Measurements from ENCODE around the gene KCNN2. TPM values are rescaled to one million over a fixed set of nuclear protein-coding genes. Genes with fewer than 3 reads are reported as not detected.

KCNN2 gene
- not detected for total RNA-seq

DNA sequence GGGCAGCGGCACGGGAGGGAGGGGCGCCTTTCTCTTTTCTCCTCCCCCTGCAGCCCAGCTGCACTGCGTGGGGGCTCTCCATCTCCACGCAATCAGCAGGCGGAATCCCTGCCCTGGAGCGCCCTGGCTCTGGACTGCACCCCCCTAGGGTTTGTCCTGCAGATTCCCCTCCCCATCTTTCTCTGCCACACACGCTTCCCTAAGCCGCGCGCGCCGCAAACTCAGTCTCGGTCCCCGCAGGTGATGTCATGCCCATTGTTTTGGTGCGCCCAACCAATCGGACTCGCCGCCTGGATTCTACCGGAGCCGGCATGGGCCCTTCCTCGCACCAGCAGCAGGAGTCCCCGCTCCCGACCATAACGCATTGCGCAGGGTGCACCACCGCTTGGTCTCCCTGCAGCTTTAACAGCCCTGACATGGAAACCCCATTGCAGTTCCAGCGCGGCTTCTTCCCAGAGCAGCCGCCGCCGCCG lies at the start of gene KCNN2:
KCNN2 (plus strand) TSS at position 347 of the 473 bp plus-strand sequence; CDS start at position 417, 70 bp downstream.
- H3K36me3 Mint-ChIP-seq = no peaks in the 10 kb centered on the region
- H3K27me3 Mint-ChIP-seq = peaks cover 61% of the 10 kb centered on the region
- POLR2A ChIA-PET = no interaction called here
- ATAC-seq (ENCODE audit: low read depth) = no peak
- peak; percentile 26 for DNase-seq
- H3K27ac Mint-ChIP-seq = no peak within 1 kb of the TSS
- H3K4me3 Mint-ChIP-seq = no peak within 1 kb of the TSS
- no peaks in the 10 kb centered on the region for H3K9me3 Mint-ChIP-seq
- H3K4me1 Mint-ChIP-seq = peaks cover 3% of the 10 kb centered on the region

DNA sequence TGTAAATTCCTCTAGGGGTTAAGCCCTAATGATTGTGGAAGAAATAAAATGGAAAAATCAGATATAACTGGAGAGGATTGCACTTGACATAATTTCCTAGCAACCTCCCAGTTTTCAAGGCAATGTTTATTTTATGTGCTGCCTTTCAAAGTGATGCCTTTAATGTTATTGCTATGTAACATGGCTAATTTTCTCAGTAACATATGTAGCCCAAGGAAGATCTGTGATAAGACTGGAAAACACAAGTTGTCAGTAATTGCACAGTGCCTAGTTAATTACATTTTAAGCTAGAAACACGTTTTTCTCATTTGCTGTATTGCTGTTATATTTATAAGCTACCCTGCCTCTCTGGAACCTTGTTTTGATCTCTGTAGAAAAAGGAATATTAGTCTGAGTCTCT lies 49.2 kb upstream of the KCNN2 start:
- no peak for ATAC-seq (ENCODE audit: low read depth)
- POLR2A ChIA-PET = no interaction called here
- H3K4me3 Mint-ChIP-seq = no peak overlapping the region
- no peaks in the 10 kb centered on the region for H3K36me3 Mint-ChIP-seq
- no peak overlapping the region for H3K27ac Mint-ChIP-seq
- H3K27me3 Mint-ChIP-seq = no peaks in the 10 kb centered on the region
- no peaks in the 10 kb centered on the region for H3K4me1 Mint-ChIP-seq
- H3K9me3 Mint-ChIP-seq = no peaks in the 10 kb centered on the region
- no peak for DNase-seq

DNA sequence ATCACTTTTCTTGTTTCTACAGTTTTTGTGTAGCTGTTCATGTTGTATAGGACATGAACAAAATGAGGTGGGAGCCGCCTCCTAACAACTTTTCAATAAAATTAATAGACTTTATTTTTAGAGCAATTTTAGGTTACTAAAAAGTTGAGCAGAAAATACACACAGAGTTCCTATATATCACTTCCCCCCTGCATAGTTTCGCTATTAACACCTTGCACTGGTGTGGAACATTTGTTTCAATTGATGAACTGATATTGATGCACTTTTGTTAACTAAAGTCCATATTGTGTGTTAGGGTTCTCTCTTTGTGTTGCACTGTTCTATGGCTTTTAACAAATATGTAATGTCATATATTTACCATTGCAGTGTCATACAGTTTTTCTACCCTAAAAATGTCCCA lies 47.8 kb upstream of the KCNN2 start:
- Mint-ChIP-seq H3K27ac (no peak overlapping the region), H3K36me3 (no peaks in the 10 kb centered on the region), H3K4me1 (no peaks in the 10 kb centered on the region)

DNA sequence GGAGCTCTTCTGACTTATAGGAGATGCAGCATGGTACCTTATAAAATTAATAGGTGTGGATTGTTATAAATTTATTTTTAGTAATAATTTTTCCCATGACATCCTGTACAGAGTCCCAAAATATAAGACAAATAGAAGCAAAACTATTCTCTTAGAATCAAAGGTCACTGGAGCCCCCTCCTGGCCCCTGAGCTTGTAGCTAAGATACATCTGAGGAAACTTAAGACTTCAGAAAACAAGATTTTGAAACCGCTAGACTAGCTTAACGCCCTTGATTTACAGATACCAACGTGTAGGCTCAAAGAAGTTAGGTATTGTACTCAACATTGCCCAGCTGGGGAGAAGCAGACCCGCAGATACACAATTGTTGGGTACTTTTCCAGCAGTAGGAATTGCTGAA lies 45.7 kb upstream of the KCNN2 start:
- no peaks in the 10 kb centered on the region for H3K27me3 Mint-ChIP-seq
- no peaks in the 10 kb centered on the region for H3K4me1 Mint-ChIP-seq
- H3K36me3 Mint-ChIP-seq = no peaks in the 10 kb centered on the region
- H3K27ac Mint-ChIP-seq = no peak overlapping the region
- DNase-seq (no peak), ATAC-seq (ENCODE audit: low read depth) (no peak)
- no peak overlapping the region for H3K4me3 Mint-ChIP-seq
- POLR2A ChIA-PET = no interaction called here
- no peaks in the 10 kb centered on the region for H3K9me3 Mint-ChIP-seq

More for the DNA sequence above, 47.8 kb upstream of the KCNN2 start:
- Mint-ChIP-seq H3K4me3 (no peak overlapping the region), H3K9me3 (no peaks in the 10 kb centered on the region), H3K27me3 (no peaks in the 10 kb centered on the region)
- no peak for ATAC-seq (ENCODE audit: low read depth)
- POLR2A ChIA-PET = no interaction called here
- DNase-seq = no peak

DNA sequence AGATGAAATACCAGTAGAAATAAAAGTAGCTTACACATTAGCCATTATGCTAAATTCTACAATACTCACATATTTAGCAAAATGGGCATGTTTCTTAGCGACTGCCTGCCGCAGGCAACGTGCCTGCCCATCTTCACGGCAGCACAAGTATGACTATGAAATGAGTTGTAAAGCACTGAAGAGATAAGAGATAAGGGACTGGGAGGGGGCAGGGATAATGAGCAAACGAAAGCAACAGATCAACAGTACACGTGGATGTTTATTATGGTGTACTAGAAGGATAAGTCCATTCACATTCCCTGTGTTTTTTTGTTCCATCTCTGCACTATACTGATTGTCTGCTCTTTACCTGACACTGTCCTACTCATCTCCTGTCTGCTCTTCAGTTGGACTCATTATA lies 44.1 kb upstream of the KCNN2 start:
- Mint-ChIP-seq H3K4me1 (no peaks in the 10 kb centered on the region), H3K9me3 (no peaks in the 10 kb centered on the region), H3K36me3 (no peaks in the 10 kb centered on the region), H3K27ac (no peak overlapping the region), H3K4me3 (no peak overlapping the region), H3K27me3 (no peaks in the 10 kb centered on the region)
- no peak for ATAC-seq (ENCODE audit: low read depth)
- POLR2A ChIA-PET = no interaction called here
- DNase-seq = no peak

DNA sequence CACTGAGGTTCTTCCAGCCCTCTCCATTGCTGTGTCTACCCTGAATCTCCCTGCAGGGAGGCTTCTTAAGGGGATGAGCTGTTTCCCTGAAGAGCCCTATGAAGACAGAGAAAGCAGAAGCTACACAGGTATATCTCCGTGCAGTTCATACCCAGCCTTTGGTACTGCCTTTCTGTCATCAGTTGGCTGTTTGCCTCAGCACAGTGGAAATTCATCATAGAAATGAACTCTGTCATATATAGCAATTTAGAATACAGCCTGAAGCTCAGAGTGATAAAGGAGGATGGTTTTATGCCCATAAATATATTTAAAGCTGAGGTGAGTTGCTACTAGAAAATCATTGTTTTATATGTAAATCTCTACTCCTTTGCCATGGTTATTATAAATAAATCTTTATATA lies 42.6 kb upstream of the KCNN2 start:
- no peak overlapping the region for H3K4me3 Mint-ChIP-seq
- POLR2A ChIA-PET = no interaction called here
- no peaks in the 10 kb centered on the region for H3K36me3 Mint-ChIP-seq
- no peaks in the 10 kb centered on the region for H3K27me3 Mint-ChIP-seq
- H3K27ac Mint-ChIP-seq = no peak overlapping the region
- no peak for DNase-seq
- ATAC-seq (ENCODE audit: low read depth) = no peak
- H3K9me3 Mint-ChIP-seq = no peaks in the 10 kb centered on the region
- no peaks in the 10 kb centered on the region for H3K4me1 Mint-ChIP-seq

DNA sequence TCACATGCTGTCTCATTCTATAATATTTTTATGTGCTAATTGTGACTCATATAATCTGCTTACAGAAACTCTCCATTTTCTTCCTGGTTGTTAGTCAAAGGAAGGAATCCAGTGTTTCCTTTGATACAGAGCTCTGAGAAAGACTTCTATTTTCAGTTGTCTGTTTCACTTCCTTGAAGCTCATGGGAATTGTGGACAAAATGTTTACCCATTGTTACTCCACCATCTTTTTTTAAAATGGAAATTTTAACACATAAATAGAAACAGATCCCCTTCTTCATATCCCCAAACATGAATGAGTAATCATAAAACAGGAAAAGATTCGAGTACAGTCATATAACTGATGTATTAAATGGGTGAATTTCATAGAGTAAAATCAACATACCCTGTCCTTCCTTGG lies 42.0 kb upstream of the KCNN2 start:
- POLR2A ChIA-PET = no interaction called here
- H3K4me3 Mint-ChIP-seq = no peak overlapping the region

DNA sequence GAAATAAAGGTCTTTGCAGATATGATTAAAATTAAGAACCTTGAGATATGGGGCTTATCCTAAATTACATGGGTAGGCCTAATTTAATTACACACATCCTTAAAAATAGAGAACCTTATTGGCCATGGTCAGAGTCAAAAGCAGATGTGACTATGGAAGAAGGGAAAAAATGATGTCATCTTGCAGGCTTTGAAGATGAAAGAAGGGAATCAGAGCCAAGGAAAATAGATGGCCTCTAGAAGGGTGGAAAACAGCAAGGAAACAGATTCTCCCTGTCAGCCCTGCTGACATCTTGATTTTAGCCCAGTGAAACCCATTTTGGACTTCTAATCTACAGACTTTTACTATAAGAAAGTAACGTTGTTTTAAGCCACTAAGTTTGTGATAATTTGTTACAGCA lies 37.6 kb upstream of the KCNN2 start:
- POLR2A ChIA-PET = no interaction called here
- no peaks in the 10 kb centered on the region for H3K4me1 Mint-ChIP-seq
- no peaks in the 10 kb centered on the region for H3K27me3 Mint-ChIP-seq
- no peak for DNase-seq
- peaks cover 2% of the 10 kb centered on the region for H3K9me3 Mint-ChIP-seq
- no peak for ATAC-seq (ENCODE audit: low read depth)
- H3K4me3 Mint-ChIP-seq = no peak overlapping the region
- no peaks in the 10 kb centered on the region for H3K36me3 Mint-ChIP-seq
- H3K27ac Mint-ChIP-seq = no peak overlapping the region

More for the DNA sequence above, 42.0 kb upstream of the KCNN2 start:
- Mint-ChIP-seq H3K9me3 (peaks cover under 1% of the 10 kb centered on the region), H3K27me3 (no peaks in the 10 kb centered on the region), H3K27ac (no peak overlapping the region), H3K36me3 (no peaks in the 10 kb centered on the region), H3K4me1 (no peaks in the 10 kb centered on the region)
- ATAC-seq (ENCODE audit: low read depth) = no peak
- DNase-seq = no peak

DNA sequence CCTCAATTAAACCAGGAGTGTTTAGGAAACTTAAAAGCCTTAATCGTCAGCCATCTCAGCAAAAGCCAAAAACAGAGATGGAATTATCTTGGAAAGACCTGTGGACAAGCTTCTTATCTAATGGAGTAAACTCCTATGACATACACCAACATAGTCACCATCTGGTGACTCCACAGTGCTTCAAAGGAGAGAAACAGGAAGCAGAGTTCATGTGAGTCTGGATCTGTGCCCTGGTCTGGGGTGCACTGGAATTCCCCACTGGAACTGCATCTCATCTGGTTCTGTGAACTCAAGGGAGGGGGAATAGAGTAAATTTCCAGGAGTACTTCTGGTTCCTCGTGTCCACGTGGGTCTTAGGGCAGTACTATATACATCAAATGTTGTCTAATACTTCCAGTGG lies 36.3 kb upstream of the KCNN2 start:
- Mint-ChIP-seq H3K9me3 (peaks cover 2% of the 10 kb centered on the region), H3K27ac (no peak overlapping the region), H3K4me3 (no peak overlapping the region), H3K4me1 (no peaks in the 10 kb centered on the region), H3K36me3 (no peaks in the 10 kb centered on the region), H3K27me3 (no peaks in the 10 kb centered on the region)
- DNase-seq = no peak
- ATAC-seq (ENCODE audit: low read depth) = no peak
- POLR2A ChIA-PET = no interaction called here

DNA sequence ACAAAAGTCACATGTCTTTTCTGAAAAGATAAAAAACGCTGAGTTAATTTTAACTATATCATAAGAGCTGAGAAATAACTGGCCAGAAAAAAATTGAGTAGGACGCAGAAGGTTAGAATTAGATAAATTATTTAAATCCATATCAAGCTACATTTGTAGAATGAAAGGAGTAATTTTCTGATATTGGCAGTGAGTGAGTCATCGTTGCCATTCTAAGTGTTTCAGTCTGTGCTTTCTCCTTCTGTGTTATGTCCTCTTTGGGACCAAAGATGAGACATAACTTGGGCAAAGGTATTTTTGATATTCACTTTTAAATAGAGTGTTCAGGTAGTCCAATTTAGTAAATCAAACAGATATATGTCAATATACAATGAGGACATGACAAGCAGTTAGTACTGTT lies 34.4 kb upstream of the KCNN2 start:
- DNase-seq (no peak), ATAC-seq (ENCODE audit: low read depth) (no peak)
- POLR2A ChIA-PET = no interaction called here
- Mint-ChIP-seq H3K4me1 (no peaks in the 10 kb centered on the region), H3K36me3 (no peaks in the 10 kb centered on the region), H3K4me3 (no peak overlapping the region), H3K27ac (no peak overlapping the region), H3K9me3 (peaks cover 2% of the 10 kb centered on the region), H3K27me3 (no peaks in the 10 kb centered on the region)

DNA sequence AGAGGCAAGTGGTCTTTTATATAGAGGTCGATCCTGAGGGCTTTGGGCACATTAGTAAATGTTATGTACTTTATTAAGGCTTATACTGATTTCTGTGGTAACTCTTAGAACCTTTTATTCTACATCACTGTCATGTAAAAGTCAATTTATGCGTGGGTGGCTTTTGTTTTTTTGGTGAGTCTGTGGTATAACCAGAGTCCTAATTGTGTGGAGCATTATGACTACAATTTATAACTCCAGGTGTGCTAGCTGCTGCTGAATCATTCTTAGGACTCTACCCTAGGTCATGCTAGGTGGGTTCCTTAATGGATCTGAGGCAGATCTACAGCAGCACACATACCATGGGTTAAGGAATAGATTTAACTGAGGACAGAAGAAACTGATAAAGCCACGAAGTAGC lies 33.9 kb upstream of the KCNN2 start:
- Mint-ChIP-seq H3K27me3 (no peaks in the 10 kb centered on the region), H3K36me3 (no peaks in the 10 kb centered on the region), H3K9me3 (peaks cover 2% of the 10 kb centered on the region), H3K27ac (no peak overlapping the region), H3K4me1 (no peaks in the 10 kb centered on the region), H3K4me3 (no peak overlapping the region)
- DNase-seq (no peak), ATAC-seq (ENCODE audit: low read depth) (no peak)
- POLR2A ChIA-PET = no interaction called here

DNA sequence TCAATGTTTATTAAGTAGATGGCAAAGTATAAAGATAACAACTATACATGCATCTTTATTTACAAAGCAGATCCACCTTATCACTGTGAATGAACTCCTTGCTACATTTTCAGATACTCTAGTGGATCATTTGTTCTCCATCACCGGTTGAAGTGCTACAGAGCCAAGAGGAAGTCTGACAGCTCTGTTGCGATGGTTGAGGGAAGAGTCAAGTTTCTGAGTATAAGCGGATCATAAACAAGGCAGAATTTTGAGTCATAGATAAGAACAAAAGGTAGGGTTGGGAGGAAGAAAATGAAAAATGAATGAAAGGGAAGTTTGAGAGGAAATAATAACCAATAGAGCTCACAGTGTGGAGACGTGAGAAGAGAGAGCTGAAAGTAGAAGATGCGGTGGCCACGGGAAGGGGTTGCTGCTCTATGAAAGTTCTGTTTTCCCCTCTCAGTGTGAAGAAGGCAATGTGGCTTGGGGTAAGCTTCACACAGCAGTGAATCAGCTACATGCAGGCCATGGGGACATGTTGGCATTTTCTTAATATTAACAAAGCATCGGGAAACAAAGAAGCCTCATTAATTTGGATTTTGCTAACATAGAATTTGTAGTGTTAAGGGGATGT lies 30.8 kb upstream of the KCNN2 start:
- Mint-ChIP-seq H3K4me3 (no peak overlapping the region), H3K27ac (no peak overlapping the region)

DNA sequence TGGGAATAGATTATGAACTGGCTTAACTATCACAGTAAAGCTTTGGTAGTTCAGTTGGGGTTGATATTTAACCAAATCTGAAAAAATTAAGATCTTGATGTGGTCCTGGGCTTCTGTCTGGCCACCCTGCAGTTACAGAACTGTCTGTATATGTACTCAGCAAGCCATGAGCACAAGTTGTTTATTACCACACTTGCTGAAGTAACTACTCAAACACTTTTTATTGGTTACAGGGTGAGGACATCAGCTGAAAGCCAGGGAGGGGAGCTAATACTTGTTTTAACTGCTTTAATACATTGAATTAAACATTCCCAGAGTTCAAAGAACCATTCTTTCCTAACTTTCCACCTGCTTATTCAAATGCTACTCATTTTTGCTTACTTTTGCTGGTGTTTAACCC lies 29.4 kb upstream of the KCNN2 start:
- no peaks in the 10 kb centered on the region for H3K27me3 Mint-ChIP-seq
- no peak overlapping the region for H3K4me3 Mint-ChIP-seq
- DNase-seq (no peak), ATAC-seq (ENCODE audit: low read depth) (no peak)
- H3K27ac Mint-ChIP-seq = no peak overlapping the region
- H3K36me3 Mint-ChIP-seq = no peaks in the 10 kb centered on the region
- POLR2A ChIA-PET = no interaction called here
- H3K4me1 Mint-ChIP-seq = no peaks in the 10 kb centered on the region
- H3K9me3 Mint-ChIP-seq = no peaks in the 10 kb centered on the region

More for the DNA sequence above, 30.8 kb upstream of the KCNN2 start:
- Mint-ChIP-seq H3K9me3 (no peaks in the 10 kb centered on the region), H3K36me3 (no peaks in the 10 kb centered on the region), H3K4me1 (no peaks in the 10 kb centered on the region), H3K27me3 (no peaks in the 10 kb centered on the region)
- ATAC-seq (ENCODE audit: low read depth) (no peak), DNase-seq (no peak)
- POLR2A ChIA-PET = no interaction called here

DNA sequence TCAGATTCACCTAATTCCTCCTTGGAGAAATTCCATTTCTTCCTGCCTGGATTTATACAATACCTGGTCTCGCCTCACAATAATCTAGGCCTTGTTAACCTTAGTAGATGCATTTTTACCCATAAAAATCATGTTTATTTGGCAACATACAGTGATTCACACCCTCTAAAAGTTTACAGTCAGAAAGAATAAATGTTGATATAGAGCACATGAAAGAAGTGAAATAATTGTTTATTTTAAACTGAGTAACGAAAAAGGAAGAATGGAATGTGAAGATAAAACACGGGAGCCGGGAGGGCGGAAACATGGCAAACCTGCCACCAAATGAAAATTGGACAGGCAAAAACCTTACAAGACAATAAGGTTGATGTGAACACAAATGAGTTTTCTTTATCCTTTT lies 28.9 kb upstream of the KCNN2 start:
- H3K27me3 Mint-ChIP-seq = no peaks in the 10 kb centered on the region
- H3K36me3 Mint-ChIP-seq = no peaks in the 10 kb centered on the region
- no peak overlapping the region for H3K27ac Mint-ChIP-seq
- POLR2A ChIA-PET = no interaction called here
- no peak for ATAC-seq (ENCODE audit: low read depth)
- H3K9me3 Mint-ChIP-seq = no peaks in the 10 kb centered on the region
- no peak for DNase-seq
- no peak overlapping the region for H3K4me3 Mint-ChIP-seq
- no peaks in the 10 kb centered on the region for H3K4me1 Mint-ChIP-seq

DNA sequence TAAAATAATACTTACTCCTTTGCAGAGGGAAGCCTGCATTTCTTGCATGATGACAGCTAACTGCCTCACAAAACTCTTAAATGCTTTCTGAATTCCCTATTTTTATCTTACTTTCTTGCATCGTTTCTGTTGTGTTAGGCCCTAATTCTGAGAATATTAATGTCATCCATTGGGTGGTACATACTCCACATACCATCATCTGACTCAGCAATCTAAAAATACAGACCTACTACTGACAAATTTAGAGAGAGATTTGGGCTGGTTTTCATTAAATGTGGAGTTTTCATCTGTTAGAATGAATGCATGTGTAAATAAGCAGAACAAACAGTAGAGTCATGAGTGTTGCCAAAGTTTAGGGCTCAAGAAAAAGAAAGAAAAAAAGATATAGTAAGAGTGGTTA lies 26.5 kb upstream of the KCNN2 start:
- Mint-ChIP-seq H3K27me3 (no peaks in the 10 kb centered on the region), H3K4me3 (no peak overlapping the region), H3K27ac (no peak overlapping the region), H3K36me3 (no peaks in the 10 kb centered on the region), H3K9me3 (no peaks in the 10 kb centered on the region), H3K4me1 (no peaks in the 10 kb centered on the region)
- POLR2A ChIA-PET = no interaction called here
- no peak for ATAC-seq (ENCODE audit: low read depth)
- DNase-seq = no peak

All from activated naive CD8-positive, alpha-beta T cell treated with anti-CD3 and anti-CD28 coated beads, Interleukin-2, amount 10 ng/mL, durations not matched to agents 7 days and 5 days (primary cell).